HepG2 (cell line): ENCODE measurements around the gene NACC2. TPM values are rescaled to one million over a fixed set of nuclear protein-coding genes. Genes with fewer than 3 reads are reported as not detected.

ENCODE experiments used
- AGO2 ChIP-seq: fragments of 200-400 bp; formaldehyde crosslinking; optimal IDR thresholded peaks from 2 replicates; pipeline ENCODE3; 2017; ENCODE audit warnings: mild to moderate bottlenecking, low read depth, low read length, moderate library complexity
- ARNT2 ChIP-seq: sonication (generic); formaldehyde crosslinking; IDR thresholded peaks from 2 replicates; pipeline ENCODE4 v1.8.0; 2022; ENCODE audit warnings: mild to moderate bottlenecking, low read depth, missing genetic modification reagents, moderate library complexity
- FOSL2 ChIP-seq: sonication (generic); formaldehyde crosslinking; IDR thresholded peaks from 2 replicates; pipeline ENCODE4 v1.4.0; 2020; ENCODE audit warnings: missing genetic modification reagents
- FOXA1 ChIP-seq, 2 experiments: fragments of 450-650 bp in 1 of 2; sonication (generic) in 1 of 2; formaldehyde crosslinking in 1 of 2; IDR thresholded peaks; 2 replicates each; pipeline versions ENCODE4 v1.4.0 to v1.6.1; 2016 to 2020; ENCODE audit warnings: missing genetic modification reagents in 1 of 2
- GABPA ChIP-seq, 2 experiments: IDR thresholded peaks; 2 replicates each; pipeline ENCODE4 v1.6.1; 2011 to 2016; ENCODE audit warnings: low read depth in 2 of 2, low read length in 1 of 2, missing biosample characterization in 1 of 2, missing genetic modification characterization in 1 of 2
- GPBP1L1 ChIP-seq: sonication (generic); formaldehyde crosslinking; IDR thresholded peaks from 2 replicates; pipeline ENCODE4 v1.5.0; 2020; ENCODE audit warnings: mild to moderate bottlenecking, missing genetic modification reagents
- HNRNPLL ChIP-seq: fragments of 200-400 bp; formaldehyde crosslinking; IDR thresholded peaks from 2 replicates; pipeline ENCODE4 v1.6.1; 2017; ENCODE audit warnings: mild to moderate bottlenecking, low read depth, low read length; ENCODE audit not compliant: poor library complexity, severe bottlenecking
- MXD3 ChIP-seq: IDR thresholded peaks from 2 replicates; pipeline ENCODE4 v1.6.1; 2016; ENCODE audit warnings: mild to moderate bottlenecking, missing biosample characterization, missing genetic modification reagents
- PATZ1 ChIP-seq: sonication (generic); formaldehyde crosslinking; IDR thresholded peaks from 2 replicates; pipeline ENCODE4 v1.4.0; 2020; ENCODE audit warnings: missing genetic modification reagents
- PAWR ChIP-seq: sonication (generic); formaldehyde crosslinking; IDR thresholded peaks from 2 replicates; pipeline ENCODE4 v1.4.0; 2020; ENCODE audit warnings: missing genetic modification reagents, mild to moderate bottlenecking, borderline replicate concordance
- PAXIP1 ChIP-seq: sonication (generic); formaldehyde crosslinking; conservative IDR thresholded peaks from 2 replicates; pipeline ENCODE4 v1.4.0; 2020; ENCODE audit warnings: mild to moderate bottlenecking, missing genetic modification reagents, moderate library complexity
- TAF1 ChIP-seq: sonication (generic); formaldehyde crosslinking; IDR thresholded peaks from 2 replicates; pipeline ENCODE4 v1.4.0; 2020; ENCODE audit warnings: missing genetic modification reagents
- ZNF350 ChIP-seq: sonication (generic); formaldehyde crosslinking; IDR thresholded peaks from 2 replicates; pipeline ENCODE4 v1.4.0; 2020; ENCODE audit warnings: mild to moderate bottlenecking, low read depth, missing genetic modification reagents, borderline replicate concordance
- ZNF44 ChIP-seq: sonication (generic); formaldehyde crosslinking; IDR thresholded peaks from 2 replicates; pipeline ENCODE4 v1.5.1; 2020; ENCODE audit warnings: mild to moderate bottlenecking, missing genetic modification reagents
- ZNF562 ChIP-seq: sonication (generic); formaldehyde crosslinking; IDR thresholded peaks from 2 replicates; pipeline ENCODE4 v1.8.0; 2022; ENCODE audit warnings: missing genetic modification reagents, borderline replicate concordance
- polyA plus RNA-seq, 8 experiments: library from polyadenylated mRNA; depleted of rRNA in 3 of 8; stranded (reverse) in 7 of 8; unstranded in 1 of 8; fragments of >200 nt; fragmentation: Illumina TruSeq in 4 of 8; extraction: Trizol in 4 of 8; gene quantifications; 2 replicates each; pipeline versions ENCODE4 v1.2.1 to v1.2.3, GENCODE V29; 2011 to 2016; ENCODE audit warnings: low read depth in 4 of 8, missing spikeins in 1 of 8, mixed read lengths in 1 of 8; ENCODE audit not compliant: insufficient read depth in 1 of 8
- total RNA-seq, 5 experiments: library from RNA; depleted of rRNA; stranded (reverse); fragments of >200 nt; fragmentation: Illumina TruSeq; extraction: Trizol; gene quantifications; 2 replicates each; pipeline ENCODE4 v1.2.3, GENCODE V29; 2016; ENCODE audit warnings: low read depth in 1 of 5
- TF ChIP-seq, protein P1 (sequence below): sonication (generic); formaldehyde crosslinking; IDR thresholded peaks from 2 replicates; pipeline ENCODE4 v1.5.1; 2020; ENCODE audit warnings: mild to moderate bottlenecking, missing genetic modification reagents, moderate library complexity
- TF ChIP-seq, protein P2 (sequence below): sonication (generic); formaldehyde crosslinking; IDR thresholded peaks from 2 replicates; pipeline ENCODE4 v1.4.0; 2020; ENCODE audit warnings: missing genetic modification reagents

Gene NACC2
- total and polyA plus RNA-seq, 2 of the 13 experiments (the other 11 are each of a cell fraction or from before 2014, with no cell fraction given), result 5.9 to 12.3 TPM

DNA sequence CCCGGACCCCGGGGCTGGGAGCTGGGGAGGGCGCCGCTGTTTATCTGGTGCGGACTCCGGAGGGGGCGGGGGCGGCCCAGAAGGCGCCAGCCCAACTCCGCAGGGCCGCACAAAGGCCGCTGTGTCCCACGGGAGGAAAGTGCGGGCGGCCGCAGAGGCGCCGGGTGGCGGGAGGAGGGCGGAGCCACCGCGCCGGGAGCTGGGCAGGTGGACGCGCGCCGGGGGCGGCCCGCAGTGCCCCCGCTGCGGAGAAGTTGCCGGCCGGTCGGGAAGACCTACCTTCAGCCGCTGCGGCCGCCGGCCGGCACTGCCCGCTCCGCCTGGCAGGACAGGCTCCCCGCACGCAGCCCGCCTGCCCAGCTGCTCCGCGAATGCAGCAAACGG lies 43.6 kb downstream of the NACC2 start (continued):
- TF ChIP-seq ZNF350 (CRISPR knock-in tag), result no peak
- TF ChIP-seq PAXIP1 (CRISPR knock-in tag), result no peak
- TF ChIP-seq FOXA1 (IDR thresholded peaks at IDR 0.05), result no peak
- 0 out of 2 replicates have a peak, but pooled peaks have one; percentile 3 for TF ChIP-seq FOXA1 (CRISPR knock-in tag; IDR thresholded peaks at IDR 0.05)
- 0 out of 2 replicates have a peak, but pooled peaks have one; percentile 30 for TF ChIP-seq TAF1 (CRISPR knock-in tag)
- TF ChIP-seq PATZ1, result peak; percentile 84
- TF ChIP-seq HNRNPLL, result peak; percentile 41
- no peak for TF ChIP-seq GPBP1L1 (CRISPR knock-in tag)
- peak; percentile 24 for TF ChIP-seq AGO2
- peak; percentile 66; the same call in 1 of the 2 replicates for TF ChIP-seq FOSL2
- TF ChIP-seq ZNF562 (CRISPR knock-in tag), result no peak
- no peak for TF ChIP-seq PAWR (CRISPR knock-in tag)
- TF ChIP-seq, protein P1, sequence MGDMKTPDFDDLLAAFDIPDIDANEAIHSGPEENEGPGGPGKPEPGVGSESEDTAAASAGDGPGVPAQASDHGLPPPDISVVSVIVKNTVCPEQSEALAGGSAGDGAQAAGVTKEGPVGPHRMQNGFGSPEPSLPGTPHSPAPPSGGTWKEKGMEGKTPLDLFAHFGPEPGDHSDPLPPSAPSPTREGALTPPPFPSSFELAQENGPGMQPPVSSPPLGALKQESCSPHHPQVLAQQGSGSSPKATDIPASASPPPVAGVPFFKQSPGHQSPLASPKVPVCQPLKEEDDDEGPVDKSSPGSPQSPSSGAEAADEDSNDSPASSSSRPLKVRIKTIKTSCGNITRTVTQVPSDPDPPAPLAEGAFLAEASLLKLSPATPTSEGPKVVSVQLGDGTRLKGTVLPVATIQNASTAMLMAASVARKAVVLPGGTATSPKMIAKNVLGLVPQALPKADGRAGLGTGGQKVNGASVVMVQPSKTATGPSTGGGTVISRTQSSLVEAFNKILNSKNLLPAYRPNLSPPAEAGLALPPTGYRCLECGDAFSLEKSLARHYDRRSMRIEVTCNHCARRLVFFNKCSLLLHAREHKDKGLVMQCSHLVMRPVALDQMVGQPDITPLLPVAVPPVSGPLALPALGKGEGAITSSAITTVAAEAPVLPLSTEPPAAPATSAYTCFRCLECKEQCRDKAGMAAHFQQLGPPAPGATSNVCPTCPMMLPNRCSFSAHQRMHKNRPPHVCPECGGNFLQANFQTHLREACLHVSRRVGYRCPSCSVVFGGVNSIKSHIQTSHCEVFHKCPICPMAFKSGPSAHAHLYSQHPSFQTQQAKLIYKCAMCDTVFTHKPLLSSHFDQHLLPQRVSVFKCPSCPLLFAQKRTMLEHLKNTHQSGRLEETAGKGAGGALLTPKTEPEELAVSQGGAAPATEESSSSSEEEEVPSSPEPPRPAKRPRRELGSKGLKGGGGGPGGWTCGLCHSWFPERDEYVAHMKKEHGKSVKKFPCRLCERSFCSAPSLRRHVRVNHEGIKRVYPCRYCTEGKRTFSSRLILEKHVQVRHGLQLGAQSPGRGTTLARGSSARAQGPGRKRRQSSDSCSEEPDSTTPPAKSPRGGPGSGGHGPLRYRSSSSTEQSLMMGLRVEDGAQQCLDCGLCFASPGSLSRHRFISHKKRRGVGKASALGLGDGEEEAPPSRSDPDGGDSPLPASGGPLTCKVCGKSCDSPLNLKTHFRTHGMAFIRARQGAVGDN (CRISPR knock-in tag), result peak; percentile 40; the same call in 1 of the 2 replicates
- 0 out of 2 replicates have a peak, but pooled peaks have one; percentile 52 for TF ChIP-seq ARNT2 (CRISPR knock-in tag)
- TF ChIP-seq, protein P2, sequence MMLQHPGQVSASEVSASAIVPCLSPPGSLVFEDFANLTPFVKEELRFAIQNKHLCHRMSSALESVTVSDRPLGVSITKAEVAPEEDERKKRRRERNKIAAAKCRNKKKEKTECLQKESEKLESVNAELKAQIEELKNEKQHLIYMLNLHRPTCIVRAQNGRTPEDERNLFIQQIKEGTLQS, result peak; percentile 28; the same call in 1 of the 2 replicates
- TF ChIP-seq MXD3 (CRISPR knock-in tag), result no peak
- TF ChIP-seq ZNF44, result no peak
- no peak for TF ChIP-seq GABPA (IDR thresholded peaks at IDR 0.05; ENCODE audit: low read depth, low read length)
- TF ChIP-seq GABPA (CRISPR knock-in tag; IDR thresholded peaks at IDR 0.05; ENCODE audit: low read depth), result no peak
